WERI-Rb-1 (cell line): Measurements from ENCODE around the gene HIVEP1.

Source experiments
- DNase-seq: peaks from one replicate; pipeline ENCODE4 v3.0.0-alpha.2; 2020
- H3K27ac ChIP-seq: fragments of 250-450 bp; sonication (Bioruptor Pico); 2 replicates; pipeline ENCODE4 v1.5.1; 2020; ENCODE audit warnings: mild to moderate bottlenecking, moderate library complexity
- H3K27me3 ChIP-seq: fragments of 250-450 bp; sonication (Bioruptor Pico); 2 replicates; pipeline ENCODE4 v1.5.1; 2021; ENCODE audit warnings: mild to moderate bottlenecking, low read depth, moderate library complexity; ENCODE audit not compliant: insufficient read depth, severe bottlenecking
- H3K36me3 ChIP-seq: fragments of 250-450 bp; sonication (Bioruptor Pico); 2 replicates; pipeline ENCODE4 v1.5.1; 2020; ENCODE audit warnings: mild to moderate bottlenecking, moderate library complexity
- H3K4me3 ChIP-seq: 2 replicates; pipeline ENCODE4 v1.5.1; 2011; ENCODE audit warnings: low read depth, mild to moderate bottlenecking, control low read depth, low read length
- H3K9me3 ChIP-seq: fragments of 250-450 bp; sonication (Bioruptor Pico); 2 replicates; pipeline ENCODE4 v1.5.1; 2021; ENCODE audit warnings: mild to moderate bottlenecking, moderate library complexity; ENCODE audit not compliant: severe bottlenecking
- TF ChIP-seq, protein P1 (sequence below): IDR thresholded peaks from 2 replicates; pipeline ENCODE4 v1.5.1; 2011; ENCODE audit warnings: low read depth, mild to moderate bottlenecking, control low read depth, inconsistent platforms, low read length

HIVEP1 gene

DNA sequence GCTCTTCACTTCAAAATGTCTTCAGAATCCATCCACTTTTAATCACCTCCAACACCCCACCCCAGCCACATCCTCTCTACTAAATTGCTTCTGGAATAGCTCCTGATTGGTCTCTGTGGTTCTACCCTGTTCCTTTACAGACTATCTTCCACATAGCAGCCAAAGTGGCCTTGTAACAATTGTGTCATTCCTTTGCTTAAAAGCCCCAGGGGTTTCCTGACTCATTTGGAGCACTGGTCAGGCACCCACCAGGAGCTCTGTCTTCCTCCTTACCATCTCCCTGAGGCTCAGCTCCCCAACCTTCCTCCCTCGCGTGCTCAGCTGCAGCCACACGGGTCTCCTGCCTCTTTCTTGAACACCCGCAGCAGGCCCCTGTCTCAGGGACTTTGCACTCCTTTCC lies 126.8 kb downstream of the HIVEP1 start:
- H3K36me3 ChIP-seq: peaks cover 18% of the 10 kb centered on the region
- TF ChIP-seq, protein P1, sequence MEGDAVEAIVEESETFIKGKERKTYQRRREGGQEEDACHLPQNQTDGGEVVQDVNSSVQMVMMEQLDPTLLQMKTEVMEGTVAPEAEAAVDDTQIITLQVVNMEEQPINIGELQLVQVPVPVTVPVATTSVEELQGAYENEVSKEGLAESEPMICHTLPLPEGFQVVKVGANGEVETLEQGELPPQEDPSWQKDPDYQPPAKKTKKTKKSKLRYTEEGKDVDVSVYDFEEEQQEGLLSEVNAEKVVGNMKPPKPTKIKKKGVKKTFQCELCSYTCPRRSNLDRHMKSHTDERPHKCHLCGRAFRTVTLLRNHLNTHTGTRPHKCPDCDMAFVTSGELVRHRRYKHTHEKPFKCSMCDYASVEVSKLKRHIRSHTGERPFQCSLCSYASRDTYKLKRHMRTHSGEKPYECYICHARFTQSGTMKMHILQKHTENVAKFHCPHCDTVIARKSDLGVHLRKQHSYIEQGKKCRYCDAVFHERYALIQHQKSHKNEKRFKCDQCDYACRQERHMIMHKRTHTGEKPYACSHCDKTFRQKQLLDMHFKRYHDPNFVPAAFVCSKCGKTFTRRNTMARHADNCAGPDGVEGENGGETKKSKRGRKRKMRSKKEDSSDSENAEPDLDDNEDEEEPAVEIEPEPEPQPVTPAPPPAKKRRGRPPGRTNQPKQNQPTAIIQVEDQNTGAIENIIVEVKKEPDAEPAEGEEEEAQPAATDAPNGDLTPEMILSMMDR: no peak
- no peaks in the 10 kb centered on the region for H3K27me3 ChIP-seq
- no peak overlapping the region for H3K4me3 ChIP-seq
- DNase-seq: no peak
- no peaks in the 10 kb centered on the region for H3K9me3 ChIP-seq
- H3K27ac ChIP-seq: no peak overlapping the region

DNA sequence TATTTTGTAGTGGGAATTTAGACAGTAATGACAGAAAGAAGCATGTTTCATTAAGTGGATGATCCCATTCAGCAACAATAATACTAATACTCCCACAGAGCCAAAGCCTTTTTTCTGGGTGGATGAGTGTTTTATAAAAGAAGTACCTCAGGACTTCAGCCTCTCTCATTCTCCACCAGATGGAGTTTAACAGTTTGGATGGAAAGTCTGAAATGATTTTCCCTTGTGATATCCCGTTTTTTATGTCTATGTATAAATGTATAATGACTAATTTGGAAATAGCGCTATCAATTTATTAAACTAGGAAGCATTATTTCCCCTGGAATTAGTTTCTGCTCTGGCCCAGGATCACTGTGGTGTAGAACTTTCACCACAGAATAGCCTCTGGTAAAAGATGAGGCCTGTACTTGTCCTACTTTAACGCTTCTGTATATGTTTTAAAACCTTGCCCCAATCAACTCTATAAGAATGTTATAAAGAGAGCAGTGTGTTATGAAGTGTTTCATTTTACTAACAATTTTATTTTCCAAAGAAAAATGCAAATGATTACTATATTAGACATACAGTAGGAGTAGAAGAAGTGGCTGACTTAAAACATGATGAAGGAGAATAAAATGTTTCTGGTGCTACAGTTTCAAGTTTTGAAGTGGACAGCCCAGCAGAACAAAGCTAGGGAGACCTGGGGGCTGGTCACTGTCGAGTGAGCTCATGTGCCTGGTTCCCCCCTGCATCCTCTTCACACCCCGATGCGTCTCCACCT lies 135.6 kb downstream of the HIVEP1 start:
- H3K27me3 ChIP-seq: no peaks in the 10 kb centered on the region
- no peak for DNase-seq
- peaks cover 3% of the 10 kb centered on the region; the same call in 1 of the 2 replicates for H3K36me3 ChIP-seq
- H3K4me3 ChIP-seq: no peak overlapping the region
- no peaks in the 10 kb centered on the region for H3K9me3 ChIP-seq
- TF ChIP-seq, protein P1: no peak
- H3K27ac ChIP-seq: no peak overlapping the region

DNA sequence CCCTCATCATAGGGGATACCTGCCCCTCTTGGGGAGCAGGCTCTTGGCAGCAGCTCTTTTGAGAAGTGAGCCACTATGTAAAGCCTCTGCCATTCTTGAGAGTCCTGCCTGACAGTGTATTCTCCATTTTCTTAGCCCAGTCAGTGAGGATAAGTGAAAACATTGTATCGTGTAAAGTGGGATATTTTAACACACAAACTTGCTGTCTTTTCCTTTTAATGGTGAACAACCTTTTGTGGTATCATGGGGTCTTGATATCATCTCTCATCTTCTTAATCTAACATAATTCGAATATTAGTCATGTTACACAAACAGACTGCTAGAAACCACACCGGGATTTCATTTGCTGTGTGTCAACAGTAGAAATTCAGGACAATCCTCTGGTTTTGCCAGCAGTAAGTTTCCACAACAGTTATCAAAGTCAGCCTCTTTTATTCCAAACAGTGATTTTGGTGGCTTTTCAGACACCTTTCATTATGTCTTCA lies 136.2 kb downstream of the HIVEP1 start:
- peaks cover 3% of the 10 kb centered on the region; the same call in 1 of the 2 replicates for H3K36me3 ChIP-seq

GRCh38 chr6:12148841-12149240 lies 136.7 kb downstream of the HIVEP1 start:
- DNase-seq: no peak
- no peak overlapping the region for H3K27ac ChIP-seq
- H3K36me3 ChIP-seq: peaks cover 3% of the 10 kb centered on the region; the same call in 1 of the 2 replicates
- TF ChIP-seq, protein P1: no peak
- H3K27me3 ChIP-seq: no peaks in the 10 kb centered on the region
- H3K4me3 ChIP-seq: no peak overlapping the region
- no peaks in the 10 kb centered on the region for H3K9me3 ChIP-seq

More for the DNA sequence above, 136.2 kb downstream of the HIVEP1 start:
- Histone ChIP-seq H3K27me3 (no peaks in the 10 kb centered on the region), H3K4me3 (no peak overlapping the region), H3K27ac (no peak overlapping the region), H3K9me3 (no peaks in the 10 kb centered on the region)
- DNase-seq: no peak
- TF ChIP-seq, protein P1: no peak

- peaks cover 3% of the 10 kb centered on the region; the same call in 1 of the 2 replicates for H3K36me3 ChIP-seq
- H3K9me3 ChIP-seq: no peaks in the 10 kb centered on the region
- no peak overlapping the region for H3K4me3 ChIP-seq
- DNase-seq: no peak
- TF ChIP-seq, protein P1: no peak
- no peak overlapping the region for H3K27ac ChIP-seq
- H3K27me3 ChIP-seq: no peaks in the 10 kb centered on the region
These were observed 137.9 kb downstream of the HIVEP1 start for GRCh38 chr6:12149944-12150510.
